ENCODE data around the gene KCNJ4.

Gene KCNJ4

DNA sequence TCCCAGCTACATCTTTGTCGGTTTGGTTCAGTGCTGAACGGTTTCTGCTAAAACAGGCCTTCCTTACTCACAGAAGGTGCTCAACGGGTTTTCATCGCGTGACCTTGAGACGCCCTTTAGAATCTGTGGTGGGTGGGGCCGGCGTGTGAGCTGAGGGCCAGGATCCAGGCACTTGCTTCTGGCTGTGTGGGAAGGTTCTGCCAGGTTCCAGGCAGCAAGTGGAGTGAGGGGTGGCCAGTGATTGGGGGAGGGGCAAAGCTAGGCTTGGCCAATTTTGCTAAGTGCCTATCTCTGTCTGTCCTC lies 35.2 kb downstream of the KCNJ4 start:
- H3K4me3 ChIP-seq (ENCODE audit: low read depth, low read length): no peak overlapping the region
- no peak for DNase-seq (ENCODE audit: low read depth, low spot score)
- TF ChIP-seq, protein P1, sequence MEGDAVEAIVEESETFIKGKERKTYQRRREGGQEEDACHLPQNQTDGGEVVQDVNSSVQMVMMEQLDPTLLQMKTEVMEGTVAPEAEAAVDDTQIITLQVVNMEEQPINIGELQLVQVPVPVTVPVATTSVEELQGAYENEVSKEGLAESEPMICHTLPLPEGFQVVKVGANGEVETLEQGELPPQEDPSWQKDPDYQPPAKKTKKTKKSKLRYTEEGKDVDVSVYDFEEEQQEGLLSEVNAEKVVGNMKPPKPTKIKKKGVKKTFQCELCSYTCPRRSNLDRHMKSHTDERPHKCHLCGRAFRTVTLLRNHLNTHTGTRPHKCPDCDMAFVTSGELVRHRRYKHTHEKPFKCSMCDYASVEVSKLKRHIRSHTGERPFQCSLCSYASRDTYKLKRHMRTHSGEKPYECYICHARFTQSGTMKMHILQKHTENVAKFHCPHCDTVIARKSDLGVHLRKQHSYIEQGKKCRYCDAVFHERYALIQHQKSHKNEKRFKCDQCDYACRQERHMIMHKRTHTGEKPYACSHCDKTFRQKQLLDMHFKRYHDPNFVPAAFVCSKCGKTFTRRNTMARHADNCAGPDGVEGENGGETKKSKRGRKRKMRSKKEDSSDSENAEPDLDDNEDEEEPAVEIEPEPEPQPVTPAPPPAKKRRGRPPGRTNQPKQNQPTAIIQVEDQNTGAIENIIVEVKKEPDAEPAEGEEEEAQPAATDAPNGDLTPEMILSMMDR (IDR thresholded peaks at IDR 0.05; ENCODE audit: low read depth, low read length): no peak
- in situ Hi-C loops (cut with HindIII; ENCODE audit: low sequenced_read_pairs): no loop called here

DNA sequence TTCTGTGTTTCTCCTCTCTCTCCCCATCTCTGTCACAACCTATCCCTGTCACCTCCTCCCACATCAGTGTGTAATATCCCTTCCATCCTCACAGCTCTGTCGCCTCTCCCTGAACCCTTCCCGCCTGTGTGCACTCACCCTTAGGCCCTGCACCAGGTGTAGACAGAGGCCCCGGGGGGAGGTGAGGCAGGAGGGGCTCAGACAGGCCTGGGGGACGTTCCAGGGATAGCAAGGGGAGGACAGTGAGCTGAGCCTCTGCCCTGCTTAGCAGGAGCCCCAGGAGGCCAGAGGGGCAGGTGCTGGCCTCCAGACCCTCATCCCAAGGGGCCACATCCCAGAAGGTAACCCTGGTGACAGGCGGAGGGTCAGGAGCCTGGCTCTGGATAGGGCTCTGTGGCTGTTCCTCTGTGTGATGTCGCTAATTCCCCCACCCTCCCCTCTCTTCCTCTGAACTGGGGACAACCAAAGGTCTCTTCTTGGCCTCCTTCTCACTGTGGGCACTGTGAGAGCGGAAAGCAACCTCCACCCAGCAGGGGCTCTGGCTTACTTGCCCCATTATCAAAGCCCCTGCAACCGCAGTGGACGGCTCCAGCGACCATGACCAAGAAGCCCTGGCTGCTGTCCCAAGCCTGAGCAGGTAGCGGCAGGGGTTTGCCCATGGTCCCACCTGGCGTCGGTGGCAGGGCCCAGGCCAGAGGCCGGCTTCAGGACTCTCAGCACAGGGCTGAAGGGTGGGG lies 35.7 kb downstream of the KCNJ4 start:
- TF ChIP-seq, protein P1 (IDR thresholded peaks at IDR 0.05; ENCODE audit: low read depth, low read length): no peak
- in situ Hi-C loops (cut with HindIII; ENCODE audit: low sequenced_read_pairs): no loop called here
- DNase-seq (ENCODE audit: low read depth, low spot score): no peak
- H3K4me3 ChIP-seq (ENCODE audit: low read depth, low read length): no peak overlapping the region

DNA sequence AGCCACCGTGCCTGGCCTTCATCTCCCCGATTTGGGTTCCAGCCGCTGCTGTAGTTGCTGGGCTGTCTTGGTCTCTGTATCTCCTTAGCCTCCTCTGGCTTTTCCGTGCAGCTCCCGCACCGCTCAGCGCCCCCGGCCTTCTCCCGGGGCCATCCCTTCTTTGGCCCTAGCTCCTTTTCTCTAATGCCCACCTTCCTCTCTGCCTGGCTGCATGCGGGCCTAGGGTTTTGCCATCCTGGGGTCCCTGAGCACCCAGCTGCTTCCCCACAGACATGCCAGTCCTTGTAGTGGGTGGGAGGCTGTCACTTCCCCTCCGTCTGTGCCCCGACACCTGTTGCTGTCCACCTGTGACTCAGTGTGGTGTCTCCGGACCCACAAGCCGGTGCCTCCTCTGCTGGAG lies 36.4 kb downstream of the KCNJ4 start:
- in situ Hi-C loops (cut with HindIII; ENCODE audit: low sequenced_read_pairs): no loop called here
- H3K4me3 ChIP-seq (ENCODE audit: low read depth, low read length): no peak overlapping the region
- TF ChIP-seq, protein P1 (IDR thresholded peaks at IDR 0.05; ENCODE audit: low read depth, low read length): no peak
- no peak for DNase-seq (ENCODE audit: low read depth, low spot score)

DNA sequence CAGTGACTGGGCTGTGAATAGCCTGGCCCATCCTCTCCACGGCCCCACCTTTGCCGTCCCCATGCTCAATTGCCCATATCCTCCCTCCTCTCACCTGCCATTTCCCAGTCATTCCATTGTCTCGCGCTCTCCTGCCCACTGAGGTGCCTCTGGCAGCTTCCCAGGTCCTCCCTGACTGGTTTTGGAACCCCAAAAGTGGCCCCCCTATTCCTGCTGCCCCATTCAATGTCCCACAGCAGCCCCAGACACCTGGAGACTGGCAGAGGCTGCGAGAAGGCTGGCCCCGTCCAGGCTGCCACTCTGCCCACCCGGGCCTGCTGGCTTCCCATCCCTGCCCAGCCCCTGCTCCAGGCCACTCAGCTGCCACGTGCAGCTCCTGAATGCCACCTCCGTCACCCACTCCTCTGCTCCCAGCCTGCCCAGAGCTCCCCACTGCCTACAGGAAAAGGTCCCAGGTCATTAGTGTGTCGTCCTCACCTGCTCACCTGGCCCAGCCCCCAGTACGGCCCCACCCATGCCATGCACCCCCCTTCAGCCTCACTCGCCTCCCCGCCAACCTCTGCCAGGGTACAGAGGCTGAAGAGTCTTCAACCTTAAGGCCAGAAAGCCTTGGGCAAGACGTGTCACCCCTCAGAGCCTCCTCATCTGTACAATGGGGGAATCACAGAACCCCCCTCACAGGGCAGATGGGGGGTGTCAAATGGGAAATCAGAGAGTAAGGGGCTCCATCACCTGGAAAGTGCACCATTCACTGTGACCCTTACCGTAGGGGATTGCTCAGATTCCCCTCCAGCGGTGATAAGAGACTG lies 37.5 kb downstream of the KCNJ4 start:
- in situ Hi-C loops (cut with HindIII; ENCODE audit: low sequenced_read_pairs): no loop called here
- TF ChIP-seq, protein P1 (IDR thresholded peaks at IDR 0.05; ENCODE audit: low read depth, low read length): no peak
- H3K4me3 ChIP-seq (ENCODE audit: low read depth, low read length): no peak overlapping the region
- no peak for DNase-seq (ENCODE audit: low read depth, low spot score)

DNA sequence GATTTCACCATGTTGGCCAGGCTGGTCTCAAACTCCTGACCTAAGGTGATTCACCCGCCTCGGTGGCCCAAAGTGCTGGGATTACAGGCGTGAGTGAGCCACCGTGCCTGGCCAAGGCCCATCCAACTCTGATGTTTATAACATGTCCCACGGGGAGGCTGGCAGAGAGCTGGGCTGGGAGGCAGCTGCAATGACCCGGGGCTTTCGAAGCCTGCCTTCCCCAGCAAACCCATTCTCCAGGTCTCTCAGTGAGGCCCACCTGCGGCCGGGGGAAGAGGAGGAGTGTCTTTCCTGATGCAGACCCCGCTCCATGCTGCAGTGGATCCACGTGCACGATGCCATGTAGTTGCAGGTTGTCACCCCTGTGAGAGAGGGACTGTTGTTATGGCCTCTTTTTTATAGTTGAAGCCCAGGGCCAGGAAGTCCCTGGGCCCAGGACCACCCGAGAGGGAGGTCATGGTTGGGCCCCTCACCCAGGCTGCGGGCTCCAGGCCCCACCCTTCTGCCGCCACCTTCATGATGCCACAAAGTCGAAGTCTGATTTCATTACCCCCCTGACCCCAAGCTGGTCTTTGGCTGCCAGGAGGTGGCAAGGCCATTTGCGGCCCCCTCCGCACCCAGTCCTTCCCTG lies 38.3 kb downstream of the KCNJ4 start:
- in situ Hi-C loops (cut with HindIII; ENCODE audit: low sequenced_read_pairs): no loop called here
- no peak for DNase-seq (ENCODE audit: low read depth, low spot score)
- TF ChIP-seq, protein P1 (IDR thresholded peaks at IDR 0.05; ENCODE audit: low read depth, low read length): no peak
- H3K4me3 ChIP-seq (ENCODE audit: low read depth, low read length): no peak overlapping the region

DNA sequence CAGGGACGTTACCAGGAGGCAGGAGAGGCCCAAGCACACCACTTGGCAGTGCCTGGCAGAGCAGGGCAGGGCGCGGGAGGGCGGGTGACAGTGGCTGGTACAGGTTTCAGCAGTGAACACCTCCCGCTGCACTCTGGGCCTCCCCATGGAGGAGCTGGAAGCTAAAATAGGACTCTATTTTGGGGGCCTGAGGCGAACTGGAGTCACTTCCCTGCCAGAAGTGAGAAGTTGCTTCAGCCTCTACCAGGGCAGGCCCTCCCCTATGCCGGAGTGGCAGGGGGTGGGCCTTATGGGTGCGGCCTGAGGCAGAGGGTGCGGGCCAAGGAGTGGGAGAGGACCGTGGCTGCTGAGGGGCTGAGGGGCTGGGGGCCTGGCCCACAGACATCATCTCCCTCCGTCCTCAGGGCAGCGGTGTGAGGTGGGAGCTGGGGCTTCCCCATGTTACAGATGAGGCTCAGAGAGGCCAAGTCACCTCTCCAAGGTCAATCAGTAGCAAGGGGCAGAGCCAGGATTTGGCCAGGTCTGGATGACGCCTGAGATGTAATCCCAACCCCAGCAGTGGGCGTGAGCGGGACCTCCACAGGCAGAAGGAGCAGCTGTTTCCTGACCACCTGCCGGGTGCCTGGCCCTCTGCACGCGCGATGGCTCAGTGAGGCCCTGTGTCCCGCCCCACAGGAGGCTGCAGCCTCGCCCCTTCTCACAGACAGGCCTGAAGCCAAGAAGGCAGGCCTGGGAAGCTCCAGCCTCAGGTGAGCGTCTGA lies 39.3 kb downstream of the KCNJ4 start:
- TF ChIP-seq, protein P1 (IDR thresholded peaks at IDR 0.05; ENCODE audit: low read depth, low read length): no peak
- no peak for DNase-seq (ENCODE audit: low read depth, low spot score)
- in situ Hi-C loops (cut with HindIII; ENCODE audit: low sequenced_read_pairs): no loop called here
- H3K4me3 ChIP-seq (ENCODE audit: low read depth, low read length): no peak overlapping the region
